Mesendoderm (in vitro differentiated cells): Measurements from ENCODE around the gene TNF.

Experiments
- DNase-seq: peaks from one replicate; pipeline ENCODE4 v3.0.0; 2013
- H2AK5ac ChIP-seq: 2 replicates; pipeline ENCODE4 v1.6.1; 2013; ENCODE audit warnings: low read length, inconsistent platforms
- H2BK120ac ChIP-seq: 2 replicates; pipeline ENCODE4 v1.6.1; 2013; ENCODE audit warnings: low read depth, mild to moderate bottlenecking, low read length, moderate library complexity, mixed read lengths
- H2BK15ac ChIP-seq: replicated peaks from 2 replicates; pipeline ENCODE4 v1.6.1; 2013; ENCODE audit warnings: low read depth, mild to moderate bottlenecking, moderate library complexity
- H2BK5ac ChIP-seq: 2 replicates; pipeline ENCODE4 v1.6.1; 2013; ENCODE audit warnings: low read length, inconsistent platforms
- H3K18ac ChIP-seq: 2 replicates; pipeline ENCODE4 v1.6.1; 2013; ENCODE audit warnings: mild to moderate bottlenecking, low read length, mixed read lengths
- H3K23ac ChIP-seq: one replicate; pipeline ENCODE4 v1.6.1; 2013; ENCODE audit warnings: low read length
- H3K27ac ChIP-seq: 2 replicates; pipeline ENCODE4 v1.5.1; 2013; ENCODE audit warnings: low read depth, mild to moderate bottlenecking, inconsistent platforms, low read length, moderate library complexity
- H3K27me3 ChIP-seq: 2 replicates; pipeline ENCODE4 v1.6.1; 2013; ENCODE audit warnings: low read length, control low read depth, mild to moderate bottlenecking, inconsistent platforms; ENCODE audit not compliant: insufficient read depth, poor library complexity
- H3K36me3 ChIP-seq: 2 replicates; pipeline ENCODE4 v1.6.1; 2013; ENCODE audit warnings: low read length, inconsistent platforms; ENCODE audit not compliant: control insufficient read depth, insufficient read depth
- H3K4ac ChIP-seq: one replicate; pipeline ENCODE4 v1.6.1; 2013; ENCODE audit warnings: low read depth, mild to moderate bottlenecking, low read length, moderate library complexity
- H3K4me1 ChIP-seq: 2 replicates; pipeline ENCODE4 v1.6.1; 2013; ENCODE audit warnings: low read depth, low read length, inconsistent platforms; ENCODE audit not compliant: control insufficient read depth
- H3K4me2 ChIP-seq: 2 replicates; pipeline ENCODE4 v1.6.1; 2013; ENCODE audit warnings: low read length
- H3K4me3 ChIP-seq: 2 replicates; pipeline ENCODE4 v1.5.1; 2013; ENCODE audit warnings: mild to moderate bottlenecking, low read length
- H3K56ac ChIP-seq: one replicate; pipeline ENCODE4 v1.6.1; 2013; ENCODE audit warnings: low read length
- H3K79me1 ChIP-seq: 2 replicates; pipeline ENCODE4 v1.6.1; 2013; ENCODE audit warnings: low read length, inconsistent platforms
- H3K79me2 ChIP-seq: 2 replicates; pipeline ENCODE4 v1.6.1; 2013; ENCODE audit warnings: mild to moderate bottlenecking, low read length; ENCODE audit not compliant: control insufficient read depth, insufficient read depth
- H3K9ac ChIP-seq: 2 replicates; pipeline ENCODE4 v1.6.1; 2013; ENCODE audit warnings: low read length, inconsistent platforms
- H4K5ac ChIP-seq: one replicate; pipeline ENCODE4 v1.6.1; 2013; ENCODE audit warnings: low read length
- H4K8ac ChIP-seq: one replicate; pipeline ENCODE4 v1.6.1; 2013; ENCODE audit warnings: low read depth, mild to moderate bottlenecking, control low read depth, low read length, moderate library complexity
- WGBS: extraction: QIAGEN DNeasy Blood & Tissue Kit; methylation state at CpG from one replicate; pipeline ENCODE4 v1.1.7; 2013; ENCODE audit warnings: low lambda C conversion rate, missing lambda C conversion rate; ENCODE audit not compliant: insufficient coverage; ENCODE audit errors: extremely low coverage; 5-methylcytosine and 5-hydroxymethylcytosine counted together

TNF gene

GRCh38 chr6:31580438-31580740 is 5.0 kb downstream of the TNF start:
- H2BK15ac ChIP-seq, result no peak overlapping the region
- H2BK5ac ChIP-seq, result no peak overlapping the region
- no peak for DNase-seq
- no peak overlapping the region for H4K8ac ChIP-seq
- no peak overlapping the region for H3K23ac ChIP-seq
- WGBS, result no CpG with 5 or more reads among the region's 11 CpGs
- no peak overlapping the region for H2AK5ac ChIP-seq
- no peaks in the 10 kb centered on the region for H3K27me3 ChIP-seq
- H3K79me1 ChIP-seq, result no peaks in the 10 kb centered on the region
- H3K9ac ChIP-seq, result peak overlapping the region; percentile 49
- no peaks in the 10 kb centered on the region for H3K36me3 ChIP-seq
- no peak overlapping the region for H3K4me3 ChIP-seq
- H3K56ac ChIP-seq, result peak overlapping the region; percentile 81
- H3K79me2 ChIP-seq, result no peaks in the 10 kb centered on the region
- H3K27ac ChIP-seq, result no peak overlapping the region
- H3K4ac ChIP-seq, result no peak overlapping the region
- peaks cover 5% of the 10 kb centered on the region for H3K4me1 ChIP-seq
- H4K5ac ChIP-seq, result no peak overlapping the region
- no peak overlapping the region for H2BK120ac ChIP-seq
- H3K18ac ChIP-seq, result peak overlapping the region; percentile 11
- peak overlapping the region; percentile 66 for H3K4me2 ChIP-seq

GRCh38 chr6:31580807-31581433 is 5.6 kb downstream of the TNF start:
- Histone ChIP-seq H3K18ac (peak overlapping the region; percentile 91), H3K4me3 (peak overlapping the region; percentile 89), H2BK5ac (peak overlapping the region; percentile 62), H3K4me1 (peaks cover 5% of the 10 kb centered on the region), H3K79me2 (no peaks in the 10 kb centered on the region), H3K79me1 (no peaks in the 10 kb centered on the region), H3K36me3 (no peaks in the 10 kb centered on the region), H3K4me2 (peak overlapping the region; percentile 94), H2BK15ac (no peak overlapping the region), H3K9ac (peak overlapping the region; percentile 93), H3K27ac (peak overlapping the region; percentile 5), H3K27me3 (no peaks in the 10 kb centered on the region), H2BK120ac (no peak overlapping the region), H3K4ac (peak overlapping the region; percentile 46), H4K5ac (no peak overlapping the region), H3K56ac (peak overlapping the region; percentile 93), H2AK5ac (no peak overlapping the region), H3K23ac (peak overlapping the region; percentile 45), H4K8ac (no peak overlapping the region)
- no CpG with 5 or more reads among the region's 62 CpGs for WGBS
- peak; percentile 91 for DNase-seq

- Histone ChIP-seq H3K79me1 (no peaks in the 10 kb centered on the region), H4K8ac (no peak overlapping the region), H3K18ac (peak overlapping the region; percentile 91), H2BK120ac (no peak overlapping the region), H3K27me3 (no peaks in the 10 kb centered on the region), H3K4ac (peak overlapping the region; percentile 46), H3K4me3 (peak overlapping the region; percentile 89), H3K56ac (peak overlapping the region; percentile 93), H2BK5ac (peak overlapping the region; percentile 62), H2BK15ac (no peak overlapping the region), H4K5ac (no peak overlapping the region), H3K9ac (peak overlapping the region; percentile 93), H3K4me2 (peak overlapping the region; percentile 94), H3K4me1 (peaks cover 5% of the 10 kb centered on the region), H2AK5ac (no peak overlapping the region), H3K27ac (no peak overlapping the region), H3K36me3 (no peaks in the 10 kb centered on the region), H3K23ac (peak overlapping the region; percentile 48), H3K79me2 (no peaks in the 10 kb centered on the region)
- WGBS, result no CpG with 5 or more reads among the region's 21 CpGs
- DNase-seq, result no peak
Observed at GRCh38 chr6:31581434-31582229, 6.3 kb downstream of the TNF start.

GRCh38 chr6:31582230-31582643 is 6.9 kb downstream of the TNF start, which contains the start of gene LTB:
Gene LTB, minus strand, starts transcription at chr6:31582424. Its CDS starts 7 bp downstream, at chr6:31582417.
- H2BK120ac ChIP-seq, result no peak within 1 kb of the TSS
- H3K4ac ChIP-seq, result peak within 1 kb of the TSS; percentile 46
- H2BK15ac ChIP-seq, result no peak within 1 kb of the TSS
- H3K27ac ChIP-seq, result no peak within 1 kb of the TSS
- H3K4me1 ChIP-seq, result peaks cover 5% of the 10 kb centered on the region
- peak within 1 kb of the TSS; percentile 91 for H3K18ac ChIP-seq
- H3K56ac ChIP-seq, result peak within 1 kb of the TSS; percentile 93
- peak within 1 kb of the TSS; percentile 48 for H3K23ac ChIP-seq
- WGBS, result no CpG with 5 or more reads among the region's 3 CpGs
- H4K5ac ChIP-seq, result no peak within 1 kb of the TSS
- H4K8ac ChIP-seq, result no peak within 1 kb of the TSS
- H3K9ac ChIP-seq, result peak within 1 kb of the TSS; percentile 93
- no peak for DNase-seq
- peak within 1 kb of the TSS; percentile 94 for H3K4me2 ChIP-seq
- no peaks in the 10 kb centered on the region for H3K36me3 ChIP-seq
- no peak within 1 kb of the TSS for H2AK5ac ChIP-seq
- H3K79me1 ChIP-seq, result no peaks in the 10 kb centered on the region
- peak within 1 kb of the TSS; percentile 62 for H2BK5ac ChIP-seq
- H3K79me2 ChIP-seq, result no peaks in the 10 kb centered on the region
- peak within 1 kb of the TSS; percentile 89 for H3K4me3 ChIP-seq
- no peaks in the 10 kb centered on the region for H3K27me3 ChIP-seq

- peak; percentile 70 for DNase-seq
- no CpG with 5 or more reads among the region's 2 CpGs for WGBS
Observed at GRCh38 chr6:31585491-31585890, 10.1 kb downstream of the TNF start.

More at GRCh38 chr6:31585491-31585890, 10.1 kb downstream of the TNF start:
- Histone ChIP-seq H3K27me3 (no peaks in the 10 kb centered on the region), H3K79me2 (no peaks in the 10 kb centered on the region), H3K4me3 (no peak overlapping the region), H2AK5ac (no peak overlapping the region), H3K56ac (no peak overlapping the region), H2BK120ac (no peak overlapping the region), H3K4me1 (peaks cover 3% of the 10 kb centered on the region), H4K5ac (no peak overlapping the region), H3K9ac (no peak overlapping the region), H3K4me2 (no peak overlapping the region), H2BK5ac (no peak overlapping the region), H3K23ac (no peak overlapping the region), H2BK15ac (no peak overlapping the region), H3K4ac (no peak overlapping the region), H4K8ac (no peak overlapping the region), H3K27ac (no peak overlapping the region), H3K36me3 (no peaks in the 10 kb centered on the region), H3K18ac (no peak overlapping the region), H3K79me1 (no peaks in the 10 kb centered on the region)
